B cell (primary cell): ENCODE results near the gene PRR16. TPM values are rescaled to one million over a fixed set of nuclear protein-coding genes. Genes with fewer than 3 reads are reported as not detected.

ENCODE experiments used
- ATAC-seq: fragments of 200-7000 bp; cut with Tn5 transposase; one replicate; pipeline ENCODE4 v1.10.0; 2021; ENCODE audit warnings: low read depth, mild to moderate bottlenecking, moderate number of reproducible peaks, moderate library complexity
- CTCF ChIA-PET: fragments of 350-600 bp; sonication (Branson Sonifier 250); formaldehyde crosslinking; loops from one replicate; lab custom pipeline; 2021; ENCODE audit warnings: antibody characterized with exemption, inconsistent platforms; lab: Charles Lee
- POLR2A ChIA-PET: fragments of 350-600 bp; sonication (Branson Sonifier 250); formaldehyde crosslinking; loops from one replicate; lab custom pipeline; 2021; ENCODE audit warnings: antibody characterized with exemption; lab: Charles Lee
- DNase-seq: peaks from one replicate; pipeline ENCODE4 v3.0.0; 2013
- H2AFZ ChIP-seq: 2 replicates; pipeline ENCODE4 v1.6.1; 2012; ENCODE audit warnings: mild to moderate bottlenecking, low read depth, low read length; ENCODE audit not compliant: insufficient read depth, poor library complexity, severe bottlenecking
- H3K27ac ChIP-seq, 2 donors: 1 replicate in 1 of 2; 2 replicates in 1 of 2; pipeline ENCODE4 v1.5.1; 2012 to 2013; ENCODE audit warnings: low read length in 2 of 2, mild to moderate bottlenecking in 2 of 2, moderate library complexity in 1 of 2
- H3K27me3 ChIP-seq, 4 experiments: fragments of 200-600 bp in 1 of 4; sonication (generic) in 1 of 4; replicated peaks in 1 of 4; 1 replicate in 2 of 4; 2 replicates in 2 of 4; pipeline versions ENCODE4 v1.6.1 to v1.7.0; 2013 to 2016; ENCODE audit warnings: low read length in 3 of 4, mild to moderate bottlenecking in 2 of 4, mixed read lengths in 1 of 4, moderate library complexity in 1 of 4; ENCODE audit not compliant: insufficient read depth in 4 of 4, control insufficient read depth in 3 of 4; ENCODE audit errors: control extremely low read depth in 1 of 4
- H3K36me3 ChIP-seq, 2 experiments: replicated peaks in 1 of 2; 1 replicate in 1 of 2; 2 replicates in 1 of 2; pipeline versions ENCODE4 v1.6.1 to v1.7.1; 2013; ENCODE audit warnings: low read length in 1 of 2; ENCODE audit not compliant: insufficient read depth in 2 of 2, control insufficient read depth in 1 of 2; ENCODE audit errors: control extremely low read depth in 1 of 2, extremely low read depth in 1 of 2
- H3K4me1 ChIP-seq, 2 donors: fragments of 200-600 bp in 1 of 2; sonication (generic) in 1 of 2; 1 replicate in 1 of 2; 2 replicates in 1 of 2; pipeline versions ENCODE4 v1.5.1 to v1.6.1; 2013 to 2017; ENCODE audit warnings: low read length in 2 of 2; ENCODE audit not compliant: control insufficient read depth in 2 of 2, insufficient read depth in 2 of 2
- H3K4me2 ChIP-seq: replicated peaks from 2 replicates; pipeline ENCODE3; 2012; ENCODE audit warnings: mild to moderate bottlenecking, low read depth, low read length; ENCODE audit not compliant: poor library complexity, severe bottlenecking
- H3K4me3 ChIP-seq, 5 experiments: fragments of 200-600 bp in 1 of 5; sonication (generic) in 1 of 5; 1 replicate in 3 of 5; 2 replicates in 2 of 5; pipeline versions ENCODE4 v1.5.1 to v1.7.0; 2011 to 2016; ENCODE audit warnings: low read length in 4 of 5, mild to moderate bottlenecking in 4 of 5, low read depth in 2 of 5, control low read depth in 1 of 5, moderate library complexity in 1 of 5; ENCODE audit not compliant: insufficient read depth in 1 of 5; ENCODE audit errors: control extremely low read depth in 1 of 5, extremely low read depth in 1 of 5
- H3K79me2 ChIP-seq: fragments of 200-600 bp; sonication (generic); one replicate; pipeline ENCODE4 v1.6.0; 2016; ENCODE audit warnings: low read length; ENCODE audit not compliant: control insufficient read depth, insufficient read depth
- H3K9ac ChIP-seq: fragments of 200-600 bp; sonication (generic); 2 replicates; pipeline ENCODE4 v1.6.1; 2017; ENCODE audit warnings: mild to moderate bottlenecking, low read length, moderate library complexity
- H3K9me3 ChIP-seq, 3 donors: one replicate each; pipeline versions ENCODE4 v1.6.1 to v1.7.1; 2013; ENCODE audit warnings: low read length in 2 of 3; ENCODE audit not compliant: control insufficient read depth in 2 of 3, insufficient read depth in 1 of 3; ENCODE audit errors: control extremely low read depth in 1 of 3
- H4K20me1 ChIP-seq: 2 replicates; pipeline ENCODE4 v1.6.0; 2012; ENCODE audit warnings: mild to moderate bottlenecking, low read length; ENCODE audit not compliant: insufficient read depth, control insufficient read depth, poor library complexity, severe bottlenecking
- H3K27ac Mint-ChIP-seq: one replicate; pipeline ENCODE4 v1.8.0; 2021; ENCODE audit warnings: mixed read lengths
- H3K27me3 Mint-ChIP-seq: one replicate; pipeline ENCODE4 v1.8.0; 2021; ENCODE audit warnings: mixed read lengths
- H3K4me1 Mint-ChIP-seq: one replicate; pipeline ENCODE4 v1.8.0; 2021; ENCODE audit warnings: mixed read lengths
- H3K4me3 Mint-ChIP-seq: one replicate; pipeline ENCODE4 v1.8.0; 2021; ENCODE audit warnings: mixed read lengths
- H3K9me3 Mint-ChIP-seq: one replicate; pipeline ENCODE4 v1.8.0; 2022; ENCODE audit warnings: mixed read lengths; ENCODE audit not compliant: insufficient read depth
- EZH2 ChIP-seq: IDR thresholded peaks from 2 replicates; pipeline ENCODE4 v1.6.1; 2012; ENCODE audit warnings: borderline replicate concordance, low read depth, mild to moderate bottlenecking, moderate library complexity, low read length; ENCODE audit not compliant: insufficient read depth, poor library complexity, severe bottlenecking
- WGBS: methylation state at CpG from one replicate; pipeline ENCODE4 v1.1.5; 2013; ENCODE audit warnings: missing lambda C conversion rate; ENCODE audit not compliant: insufficient coverage; 5-methylcytosine and 5-hydroxymethylcytosine counted together
- intact Hi-C: fragments of 100-400 bp; cut with micrococcal nuclease; formaldehyde crosslinking; loops from one replicate; pipeline ENCODE4 v1.10.0; 2022
- polyA plus RNA-seq: library from polyadenylated mRNA; depleted of rRNA; stranded (reverse); fragments of >200 nt; gene quantifications from 2 replicates; pipeline ENCODE4 v1.2.3, GENCODE V29; 2012
- total RNA-seq, 2 donors: library from RNA; stranded (reverse); fragments of 120-200 nt in 1 of 2; gene quantifications; 1 replicate in 1 of 2; 2 replicates in 1 of 2; pipeline versions ENCODE4 v1.2.3 to v1.2.4, GENCODE V29; 2013 to 2022
- TF ChIP-seq, protein P1 (sequence below): fragments of 200-600 bp; IDR thresholded peaks from one replicate; pipeline ENCODE4 v1.8.0; 2022; ENCODE audit warnings: antibody characterized with exemption, mild to moderate bottlenecking

The PRR16 gene
- total and polyA plus RNA-seq, 2 donors (not counting 1 experiment from before 2014, with no cell fraction given), result 0.16 TPM; not detected in 1

DNA sequence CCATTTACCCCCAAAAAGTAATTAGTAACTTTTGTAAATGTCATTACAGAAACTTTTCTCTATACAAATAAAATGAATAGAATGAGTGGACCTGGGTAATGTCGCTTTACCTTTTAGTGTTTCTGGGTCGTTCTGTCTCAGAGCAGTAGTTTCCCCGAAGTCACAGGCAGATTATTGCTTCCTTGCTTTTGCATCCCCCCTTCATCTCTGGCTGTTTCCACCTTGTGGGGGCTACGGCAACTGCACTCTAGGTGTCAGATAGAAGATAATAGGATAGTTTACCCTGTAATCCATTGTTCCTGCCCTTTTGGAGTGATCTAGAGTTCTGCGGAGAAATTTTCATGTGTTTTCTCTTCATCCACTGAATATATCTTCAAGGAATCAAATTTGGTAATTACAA, 68.7 kb downstream of the PRR16 start:
- H3K4me2 ChIP-seq, result no peak overlapping the region
- no peak overlapping the region for H3K4me3 Mint-ChIP-seq
- H3K36me3 ChIP-seq, result no peaks in the 10 kb centered on the region
- no peaks in the 10 kb centered on the region for H3K27me3 Mint-ChIP-seq
- H2AFZ ChIP-seq, result no peak overlapping the region
- no peak overlapping the region for H3K27ac Mint-ChIP-seq
- H3K4me1 ChIP-seq, result no peaks in the 10 kb centered on the region
- H3K79me2 ChIP-seq, result no peaks in the 10 kb centered on the region
- no peak overlapping the region for H3K9ac ChIP-seq
- WGBS, result no CpG with 5 or more reads among the region's 5 CpGs
- no peak for ATAC-seq
- no peaks in the 10 kb centered on the region for H3K27me3 ChIP-seq
- POLR2A ChIA-PET, result no interaction called here
- no peak overlapping the region for H3K4me3 ChIP-seq
- no peak overlapping the region for H3K27ac ChIP-seq
- no peaks in the 10 kb centered on the region for H3K4me1 Mint-ChIP-seq
- H3K9me3 ChIP-seq, result no peaks in the 10 kb centered on the region
- intact Hi-C loops, result no loop called here
- no peaks in the 10 kb centered on the region for H3K9me3 Mint-ChIP-seq
- DNase-seq, result no peak
- TF ChIP-seq, protein P1, sequence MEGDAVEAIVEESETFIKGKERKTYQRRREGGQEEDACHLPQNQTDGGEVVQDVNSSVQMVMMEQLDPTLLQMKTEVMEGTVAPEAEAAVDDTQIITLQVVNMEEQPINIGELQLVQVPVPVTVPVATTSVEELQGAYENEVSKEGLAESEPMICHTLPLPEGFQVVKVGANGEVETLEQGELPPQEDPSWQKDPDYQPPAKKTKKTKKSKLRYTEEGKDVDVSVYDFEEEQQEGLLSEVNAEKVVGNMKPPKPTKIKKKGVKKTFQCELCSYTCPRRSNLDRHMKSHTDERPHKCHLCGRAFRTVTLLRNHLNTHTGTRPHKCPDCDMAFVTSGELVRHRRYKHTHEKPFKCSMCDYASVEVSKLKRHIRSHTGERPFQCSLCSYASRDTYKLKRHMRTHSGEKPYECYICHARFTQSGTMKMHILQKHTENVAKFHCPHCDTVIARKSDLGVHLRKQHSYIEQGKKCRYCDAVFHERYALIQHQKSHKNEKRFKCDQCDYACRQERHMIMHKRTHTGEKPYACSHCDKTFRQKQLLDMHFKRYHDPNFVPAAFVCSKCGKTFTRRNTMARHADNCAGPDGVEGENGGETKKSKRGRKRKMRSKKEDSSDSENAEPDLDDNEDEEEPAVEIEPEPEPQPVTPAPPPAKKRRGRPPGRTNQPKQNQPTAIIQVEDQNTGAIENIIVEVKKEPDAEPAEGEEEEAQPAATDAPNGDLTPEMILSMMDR, result no peak
- no peak for TF ChIP-seq EZH2
- CTCF ChIA-PET, result no interaction called here
- no peaks in the 10 kb centered on the region for H4K20me1 ChIP-seq

DNA sequence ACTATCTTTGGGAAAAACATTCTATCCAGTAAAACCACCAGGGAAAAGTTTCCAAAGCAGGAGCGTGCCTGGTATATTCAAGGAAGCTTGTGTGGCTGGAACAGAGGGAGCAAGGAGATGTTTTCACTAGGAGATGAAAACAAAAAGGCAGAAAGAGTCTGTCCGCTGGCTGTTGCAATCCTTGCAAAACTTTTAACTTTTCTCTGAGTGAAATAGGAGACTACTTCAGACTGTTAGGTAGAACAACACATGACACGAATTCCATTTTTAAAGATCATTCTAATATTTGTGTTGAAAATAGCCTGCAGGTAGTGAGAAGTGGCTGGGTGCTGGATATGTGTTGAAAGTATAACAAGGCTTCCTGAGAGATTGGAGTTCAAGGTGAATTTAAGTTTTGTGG, 69.5 kb downstream of the PRR16 start:
- no peak for TF ChIP-seq EZH2
- TF ChIP-seq, protein P1, result no peak
- Histone ChIP-seq H2AFZ (no peak overlapping the region), H3K9me3 (no peaks in the 10 kb centered on the region), H3K36me3 (no peaks in the 10 kb centered on the region), H3K27ac (no peak overlapping the region), H3K4me1 (no peaks in the 10 kb centered on the region), H3K9ac (no peak overlapping the region), H3K4me2 (no peak overlapping the region), H3K27me3 (no peaks in the 10 kb centered on the region), H3K4me3 (no peak overlapping the region), H3K79me2 (no peaks in the 10 kb centered on the region), H4K20me1 (no peaks in the 10 kb centered on the region)
- Mint-ChIP-seq H3K4me1 (no peaks in the 10 kb centered on the region), H3K27ac (no peak overlapping the region), H3K9me3 (no peaks in the 10 kb centered on the region), H3K27me3 (no peaks in the 10 kb centered on the region), H3K4me3 (no peak overlapping the region)
- ChIA-PET POLR2A (no interaction called here), CTCF (no interaction called here)
- intact Hi-C loops, result no loop called here
- DNase-seq, result no peak
- ATAC-seq, result no peak
- no CpG with 5 or more reads among the region's 3 CpGs for WGBS
